GM21576 (cell line): ENCODE results near the gene ADM.
"Not testable (repeated sequence)": the region's sequence is repeated elsewhere in the genome, so short reads cannot be mapped to it uniquely, and the experiment has no call there.

Source experiments
- ATAC-seq: cut with Tn5 transposase; IDR thresholded peaks from one replicate; pipeline ENCODE4 v1.9.1; 2021; ENCODE audit warnings: mild to moderate bottlenecking, moderate library complexity; ENCODE audit not compliant: unreplicated experiment

ADM gene, protein sequence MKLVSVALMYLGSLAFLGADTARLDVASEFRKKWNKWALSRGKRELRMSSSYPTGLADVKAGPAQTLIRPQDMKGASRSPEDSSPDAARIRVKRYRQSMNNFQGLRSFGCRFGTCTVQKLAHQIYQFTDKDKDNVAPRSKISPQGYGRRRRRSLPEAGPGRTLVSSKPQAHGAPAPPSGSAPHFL

DNA sequence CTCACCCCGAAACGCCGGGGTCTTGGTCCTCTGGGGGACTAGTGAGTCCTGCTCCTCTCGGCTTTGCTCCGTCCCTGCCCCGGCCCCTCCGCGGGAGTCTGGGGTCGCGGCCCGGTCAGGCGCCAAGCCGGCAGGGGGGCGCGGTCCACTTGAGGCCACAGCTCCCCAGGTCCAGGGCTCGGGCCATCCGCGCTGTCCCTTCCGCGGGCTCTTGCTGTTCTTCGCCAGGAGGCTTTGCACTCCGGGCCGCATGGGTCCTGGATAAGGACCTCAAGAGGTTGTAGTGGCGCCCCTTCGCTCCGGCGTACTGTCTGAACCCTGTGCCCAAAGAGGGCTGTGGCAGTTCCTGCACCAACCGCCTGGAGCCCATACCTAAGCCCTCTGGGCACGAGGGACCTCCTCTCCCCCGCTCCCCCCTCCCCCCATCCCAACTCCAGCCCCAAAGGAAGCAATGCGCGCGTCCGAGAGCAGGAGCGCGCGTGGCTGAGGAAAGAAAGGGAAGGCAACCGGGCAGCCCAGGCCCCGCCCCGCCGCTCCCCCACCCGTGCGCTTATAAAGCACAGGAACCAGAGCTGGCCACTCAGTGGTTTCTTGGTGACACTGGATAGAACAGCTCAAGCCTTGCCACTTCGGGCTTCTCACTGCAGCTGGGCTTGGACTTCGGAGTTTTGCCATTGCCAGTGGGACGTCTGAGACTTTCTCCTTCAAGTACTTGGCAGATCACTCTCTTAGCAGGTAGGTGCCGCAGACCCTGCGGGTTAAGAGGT lies at the start of gene ADM:
ADM (plus strand) TSS at position 579 of the 767 bp plus-strand sequence. CDS start 628 bp downstream, outside the sequence.
- no peak for ATAC-seq

- no peak for ATAC-seq
These were observed 49.3 kb upstream of the ADM start for GRCh38 chr11:10255388-10256125.

DNA sequence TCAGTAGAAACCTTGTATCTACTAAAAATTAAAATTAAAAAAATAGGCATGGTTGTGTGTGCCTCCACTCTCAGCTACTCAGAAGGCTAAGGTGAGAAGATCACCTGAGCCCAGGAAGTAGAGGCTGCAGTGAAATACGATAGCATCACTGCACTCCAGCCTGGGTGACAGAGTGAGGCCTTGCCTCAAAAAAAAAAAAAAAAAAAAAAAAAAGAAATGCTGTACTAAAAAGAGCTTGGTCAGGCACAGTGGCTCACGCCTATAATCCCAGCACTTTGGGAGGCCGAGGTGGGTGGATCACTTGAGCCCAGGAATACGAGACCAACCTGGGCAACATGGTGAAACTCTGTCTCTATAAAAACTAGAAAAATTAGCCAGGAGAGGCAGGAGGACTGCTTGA lies 47.4 kb upstream of the ADM start:
- ATAC-seq: no peak

GRCh38 chr11:10261821-10262220 lies 43.1 kb upstream of the ADM start:
- ATAC-seq: no peak

DNA sequence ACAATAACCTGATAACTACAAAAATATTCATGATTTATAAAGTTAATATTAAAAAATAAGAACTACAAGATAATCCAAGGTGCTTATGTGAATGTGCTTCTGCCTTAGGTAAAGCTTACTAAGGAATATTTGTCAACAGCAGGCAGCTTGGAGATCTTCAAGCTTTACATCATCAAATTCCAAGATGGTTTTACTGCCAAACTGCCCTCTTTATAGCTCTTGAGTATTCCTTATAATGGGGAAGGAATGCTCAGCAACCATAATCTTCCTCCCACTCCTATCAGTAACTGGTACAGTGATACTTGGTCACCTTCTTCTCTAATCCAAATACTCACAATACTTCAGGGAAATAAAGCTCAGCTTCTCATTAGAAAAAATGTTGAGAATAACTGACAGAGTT lies 40.9 kb upstream of the ADM start:
- no peak for ATAC-seq

- ATAC-seq: not testable (repeated sequence)
These were observed 40.2 kb upstream of the ADM start for GRCh38 chr11:10264716-10265115.

DNA sequence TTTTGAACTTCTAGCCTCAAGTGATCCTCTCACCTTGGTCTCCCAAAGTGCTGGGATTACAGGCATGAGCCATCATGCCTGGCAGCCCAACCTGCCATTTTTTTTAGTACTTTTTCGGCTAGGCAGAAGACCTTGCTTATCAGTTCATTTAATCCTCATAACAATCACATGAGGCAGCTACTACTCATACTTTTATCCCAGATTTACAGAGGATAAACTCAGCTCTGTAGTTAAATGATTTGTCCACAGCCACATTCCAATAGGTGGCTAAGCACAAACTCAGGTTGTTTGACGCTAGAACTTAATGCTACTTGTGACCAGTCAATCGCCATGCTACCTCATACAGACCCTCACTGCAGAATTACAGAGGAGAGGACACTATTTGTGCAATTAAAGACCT lies 38.9 kb upstream of the ADM start:
- ATAC-seq: no peak

DNA sequence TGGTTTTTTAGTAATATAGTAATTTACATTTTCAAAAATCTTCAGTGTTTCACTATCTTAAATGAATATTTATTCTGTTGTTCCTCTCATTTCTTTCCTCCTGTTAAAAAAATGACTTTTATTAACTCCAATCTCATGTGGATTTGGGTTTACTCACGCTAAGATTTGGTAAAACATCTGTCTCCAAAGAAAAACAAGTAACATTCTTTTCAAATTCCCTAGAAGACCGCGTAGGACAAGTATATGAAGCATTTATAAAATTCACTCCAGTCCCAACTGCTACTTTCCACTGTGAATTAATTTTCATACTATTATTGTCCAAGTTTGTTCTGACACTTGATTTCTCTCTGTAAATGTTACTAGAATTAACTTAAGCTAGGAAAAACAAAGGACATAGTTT lies 37.1 kb upstream of the ADM start:
- no peak for ATAC-seq

DNA sequence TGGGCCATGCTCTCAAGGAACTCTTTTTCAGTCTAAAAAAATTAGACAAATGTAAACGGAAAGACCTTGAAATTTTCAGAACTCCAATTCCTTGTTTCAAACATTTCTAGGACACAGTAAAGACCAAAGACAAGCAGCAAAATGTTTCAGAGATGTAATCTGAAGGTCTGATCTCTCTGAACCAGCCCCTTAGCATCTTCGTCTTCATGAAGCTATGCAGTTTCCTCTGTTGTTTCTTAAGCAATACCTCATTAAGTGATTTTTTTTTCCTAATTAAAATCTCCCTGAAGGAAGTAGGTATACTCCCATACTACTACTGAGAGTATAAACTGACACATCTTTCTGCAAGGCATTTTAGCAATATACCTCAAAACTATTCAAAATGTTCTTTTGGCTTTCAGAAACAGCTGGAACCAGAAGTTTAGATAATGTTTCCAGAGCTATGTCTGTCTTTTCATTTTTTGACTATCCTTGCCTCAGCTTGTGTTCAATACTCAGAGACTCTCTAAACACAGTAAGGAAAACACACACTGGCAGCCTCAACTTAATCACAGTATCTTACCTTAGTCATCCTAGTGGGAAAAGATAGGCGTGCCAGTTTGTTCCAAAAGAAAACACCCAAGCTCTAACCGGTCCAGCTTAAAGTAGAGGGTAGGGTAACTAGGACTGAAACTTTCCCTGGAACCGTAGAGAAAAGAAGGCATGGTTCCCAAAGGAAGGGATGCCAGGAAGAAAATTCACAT lies 36.0 kb upstream of the ADM start:
- no peak for ATAC-seq

GRCh38 chr11:10272132-10272531 lies 32.7 kb upstream of the ADM start:
- ATAC-seq: no peak

GRCh38 chr11:10273738-10274137 lies 31.1 kb upstream of the ADM start:
- ATAC-seq: no peak

- no peak for ATAC-seq
These were observed 30.1 kb upstream of the ADM start for GRCh38 chr11:10274726-10275125.

DNA sequence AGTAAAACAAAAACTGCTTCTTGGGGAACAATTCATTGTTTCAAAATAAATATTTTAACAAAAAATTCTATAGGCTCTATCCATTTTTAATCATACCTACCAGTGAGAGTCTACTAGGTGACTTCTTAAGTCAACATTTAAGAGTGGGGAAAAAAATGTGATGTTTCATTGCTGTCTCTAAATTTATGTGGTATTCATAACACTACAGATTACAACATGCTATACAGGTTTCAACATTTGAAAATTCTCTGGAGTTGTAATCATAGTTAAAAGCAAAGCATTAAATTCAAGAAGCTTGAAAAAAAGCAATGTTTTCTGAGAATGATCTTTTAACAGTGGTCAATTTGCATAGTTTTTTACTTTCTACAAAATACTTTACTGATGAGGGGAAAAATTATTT lies 29.2 kb upstream of the ADM start:
- no peak for ATAC-seq

DNA sequence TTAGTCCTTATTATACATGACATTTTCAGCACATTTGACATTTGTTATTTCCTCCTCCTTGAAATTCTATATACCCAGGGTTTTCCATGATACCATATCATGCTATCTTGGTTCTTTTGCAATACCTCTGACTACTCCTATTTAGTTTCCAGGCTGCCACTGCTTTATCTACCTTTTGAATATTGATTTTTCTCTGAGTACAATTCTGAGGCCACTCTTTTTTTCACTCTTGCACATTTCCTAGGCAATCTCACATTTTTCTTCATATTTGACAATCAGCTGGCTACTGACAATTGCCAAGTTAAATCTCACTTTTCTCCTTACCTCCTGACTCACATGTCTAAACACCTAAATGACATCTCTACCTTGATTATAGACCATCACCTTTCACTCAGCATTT lies 22.8 kb upstream of the ADM start:
- ATAC-seq: no peak

DNA sequence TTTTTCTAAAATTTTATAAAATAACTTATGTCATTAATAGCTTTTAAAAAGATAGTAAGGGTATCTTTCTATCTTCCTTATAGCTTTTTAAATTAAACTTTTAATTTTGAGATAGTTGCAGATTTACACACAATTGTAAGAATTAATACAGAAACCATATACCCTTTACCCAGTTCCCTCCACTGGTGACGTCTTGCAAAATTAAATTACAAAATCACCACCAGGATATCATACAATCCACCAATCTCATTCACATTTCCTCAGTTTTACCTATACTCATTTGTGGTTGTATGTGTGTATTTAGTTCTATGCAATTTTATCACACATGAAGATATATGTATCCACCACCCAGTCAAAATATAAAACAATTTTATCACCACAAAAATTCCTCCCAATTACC lies 20.9 kb upstream of the ADM start:
- ATAC-seq: no peak

DNA sequence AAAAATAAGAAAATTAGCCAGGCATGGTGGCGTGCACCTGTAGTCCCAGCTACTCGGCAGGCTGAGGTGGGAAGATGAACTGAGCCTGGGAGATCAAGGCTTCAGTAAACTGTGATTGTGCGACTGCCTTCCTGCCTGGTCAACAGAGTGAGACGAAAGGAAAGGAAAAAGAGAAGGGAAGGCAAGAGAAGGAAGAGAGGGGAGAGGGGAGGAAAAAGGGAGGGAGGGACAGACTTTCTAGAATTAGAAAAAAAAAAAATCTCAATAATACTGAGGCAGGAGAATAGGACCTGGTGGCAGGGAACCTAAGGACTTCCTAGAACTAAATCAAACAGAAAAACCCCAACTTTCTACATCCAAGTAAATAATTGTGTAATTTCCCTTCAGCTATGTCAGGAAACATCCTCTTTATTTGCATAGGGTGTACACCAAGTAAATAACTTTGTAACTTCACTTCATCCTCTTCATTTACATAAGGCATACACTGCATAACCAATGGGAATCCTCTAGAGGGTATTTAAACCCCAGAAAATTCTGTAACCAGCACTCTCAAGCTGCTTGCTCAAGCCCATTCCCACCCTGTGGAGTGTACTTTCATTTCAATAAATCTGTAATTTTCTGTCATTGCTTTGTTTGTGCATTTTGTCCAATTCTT lies 19.6 kb upstream of the ADM start:
- ATAC-seq: no peak

DNA sequence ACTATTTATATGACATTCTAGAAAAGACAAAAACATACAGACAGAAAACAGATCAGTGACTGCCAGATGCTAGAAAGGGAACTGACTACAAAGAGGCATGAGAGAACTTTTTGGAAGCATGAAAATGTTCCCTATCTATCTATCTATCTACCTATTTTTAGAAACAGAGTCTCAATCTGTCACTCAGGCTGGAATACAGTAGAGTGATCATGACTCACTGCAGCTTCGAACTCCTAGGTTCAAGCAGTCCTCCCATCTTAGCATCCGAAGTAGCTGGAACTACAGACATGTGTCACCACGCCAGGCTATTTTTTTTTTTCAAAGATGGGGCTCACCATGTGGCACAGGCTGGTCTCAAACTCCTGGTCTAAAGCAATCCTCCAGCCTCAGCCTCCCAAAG lies 17.7 kb upstream of the ADM start:
- no peak for ATAC-seq

GRCh38 chr11:10287766-10288715 lies 16.8 kb upstream of the ADM start:
- no peak for ATAC-seq

DNA sequence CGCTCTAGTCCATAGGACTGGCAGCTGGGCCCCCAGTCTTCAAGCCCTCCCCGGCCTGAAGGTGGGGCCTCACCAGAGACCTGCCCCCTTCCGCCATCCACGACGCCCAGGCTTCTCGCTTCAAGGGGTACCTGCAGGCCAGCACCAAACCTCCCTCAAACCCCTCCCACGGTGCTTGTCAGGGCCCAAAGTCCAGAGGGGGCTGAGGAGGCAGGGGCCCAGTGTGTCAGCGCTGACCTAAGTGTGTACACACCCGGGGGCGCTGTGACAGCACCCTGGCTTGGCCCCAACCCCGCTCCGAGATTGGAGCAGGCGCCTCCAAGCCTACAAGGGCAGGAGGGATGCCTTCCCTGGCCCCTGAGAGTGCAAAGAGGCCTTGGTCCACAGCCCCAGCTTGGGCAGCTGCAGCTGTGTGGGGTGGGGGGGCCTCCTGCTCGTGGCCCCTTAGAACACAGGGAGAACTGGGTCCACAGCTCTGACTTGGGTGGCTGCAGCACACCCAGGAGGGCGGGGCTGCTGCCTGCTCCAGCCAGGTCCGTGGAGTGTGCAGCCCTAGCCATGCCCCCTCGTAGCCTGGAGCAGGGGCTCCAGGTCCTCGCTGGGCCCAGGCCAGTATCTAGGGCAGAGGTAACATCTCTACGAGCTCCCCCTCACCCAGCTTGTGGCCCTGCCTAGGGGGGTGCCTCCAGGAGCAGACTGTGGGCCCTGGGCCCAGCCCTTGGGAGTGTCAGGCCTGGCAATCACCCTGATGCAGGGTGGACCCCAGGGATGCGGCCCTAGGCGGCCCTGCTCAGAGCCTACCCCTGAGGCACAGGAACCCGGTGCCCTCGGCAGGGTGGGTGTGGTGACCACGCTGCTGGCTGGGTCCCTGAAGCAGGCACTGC lies 15.8 kb upstream of the ADM start:
- ATAC-seq: no peak
